LNCAP (cell line): Measurements from ENCODE around the gene PIH1D1.

ENCODE experiments used
- CTCF ChIP-seq: fragments of 450-650 bp; IDR thresholded peaks from 2 replicates; pipeline ENCODE4 v1.5.1; 2017; ENCODE audit warnings: mild to moderate bottlenecking

Gene PIH1D1

GRCh38 chr19:49398931-49399330, 52.7 kb downstream of the PIH1D1 start:
- TF ChIP-seq CTCF, result no peak

GRCh38 chr19:49398001-49398615, 53.5 kb downstream of the PIH1D1 start:
- TF ChIP-seq CTCF, result no peak

- no peak for TF ChIP-seq CTCF
These were observed 54.7 kb downstream of the PIH1D1 start for GRCh38 chr19:49396738-49397505.
